PC-9 (cell line): Measurements from ENCODE around the gene DESI1. TPM values are rescaled to one million over a fixed set of nuclear protein-coding genes. Genes with fewer than 3 reads are reported as not detected.
"Not testable (repeated sequence)": the region's sequence is repeated elsewhere in the genome, so short reads cannot be mapped to it uniquely, and the experiment has no call there.

Source experiments
- BruUV-seq: library from RNA; stranded (reverse); fragments of 400-500 nt; replicated peaks from 2 replicates; lab custom pipeline; 2021; lab: Mats Ljungman, UMichigan
- CTCF ChIA-PET: fragments of 300-600 bp; sonication (Branson Sonifier 250); formaldehyde crosslinking; loops from one replicate; lab custom pipeline; 2022; ENCODE audit warnings: antibody characterized with exemption; lab: Charles Lee
- POLR2A ChIA-PET: fragments of 300-600 bp; sonication (Branson Sonifier 250); formaldehyde crosslinking; loops from one replicate; lab custom pipeline; 2022; ENCODE audit warnings: antibody characterized with exemption; ENCODE audit not compliant: unreplicated experiment; lab: Charles Lee
- DNase-seq, 2 experiments: peaks; one replicate each; pipeline versions ENCODE4 v3.0.0 to v3.0.0-alpha.2; 2015 to 2022; ENCODE audit warnings: mixed read lengths in 1 of 2
- H2AFZ ChIP-seq: fragments of 200-600 bp; sonication (generic); 2 replicates; pipeline ENCODE4 v1.8.1; 2017; ENCODE audit warnings: antibody characterized with exemption
- H3F3A ChIP-seq: fragments of 200-600 bp; sonication (generic); 2 replicates; pipeline ENCODE4 v1.8.1; 2017; ENCODE audit warnings: antibody characterized with exemption, mild to moderate bottlenecking, low read depth; ENCODE audit not compliant: insufficient read depth
- H3K27ac ChIP-seq: fragments of 200-600 bp; sonication (generic); 2 replicates; pipeline ENCODE4 v1.6.1; 2016; ENCODE audit warnings: mixed run types
- H3K27me3 ChIP-seq: fragments of 200-600 bp; sonication (generic); 2 replicates; pipeline ENCODE4 v1.6.1; 2016; ENCODE audit warnings: low read depth, mixed run types; ENCODE audit not compliant: insufficient read depth
- H3K36me3 ChIP-seq: fragments of 200-600 bp; sonication (generic); 2 replicates; pipeline ENCODE4 v1.6.1; 2016; ENCODE audit warnings: low read depth, mixed run types
- H3K4me1 ChIP-seq: fragments of 200-600 bp; sonication (generic); replicated peaks from 2 replicates; pipeline ENCODE4 v1.6.1; 2016; ENCODE audit warnings: mixed run types; ENCODE audit not compliant: insufficient read depth
- H3K4me2 ChIP-seq: fragments of 200-600 bp; sonication (generic); 2 replicates; pipeline ENCODE4 v1.6.1; 2017; ENCODE audit warnings: mixed run types
- H3K4me3 ChIP-seq: fragments of 200-600 bp; sonication (generic); 2 replicates; pipeline ENCODE4 v1.6.1; 2016; ENCODE audit warnings: mixed run types
- H3K79me2 ChIP-seq: fragments of 200-600 bp; sonication (generic); 2 replicates; pipeline ENCODE4 v1.6.1; 2017; ENCODE audit warnings: low read depth, mixed run types
- H3K9me2 ChIP-seq: fragments of 200-600 bp; sonication (generic); 2 replicates; pipeline ENCODE4 v1.8.1; 2017; ENCODE audit warnings: mild to moderate bottlenecking; ENCODE audit not compliant: insufficient read depth
- H3K9me3 ChIP-seq: fragments of 200-600 bp; sonication (generic); 2 replicates; pipeline ENCODE4 v1.8.1; 2016; ENCODE audit warnings: low read depth; ENCODE audit not compliant: insufficient read depth
- H4K20me1 ChIP-seq: fragments of 200-600 bp; sonication (generic); 2 replicates; pipeline ENCODE4 v1.8.1; 2017; ENCODE audit not compliant: insufficient read depth
- EZH2 ChIP-seq: fragments of 200-600 bp; sonication (generic); IDR thresholded peaks from 2 replicates; pipeline ENCODE4 v1.8.0; 2017; ENCODE audit warnings: antibody characterized with exemption, low read depth
- intact Hi-C: fragments of 100-400 bp; cut with micrococcal nuclease; formaldehyde crosslinking; loops from one replicate; pipeline ENCODE4 v1.10.0; 2022; ENCODE audit not compliant: unreplicated experiment
- total RNA-seq: library from RNA; stranded (reverse); gene quantifications from 2 replicates; pipeline ENCODE4 v1.2.3, GENCODE V29; 2021
- TF ChIP-seq, protein P1 (sequence below): fragments of 200-600 bp; sonication (generic); conservative IDR thresholded peaks from 2 replicates; pipeline ENCODE4 v1.6.1; 2017; ENCODE audit warnings: mixed run types, antibody characterized with exemption, mild to moderate bottlenecking, moderate library complexity

DESI1 gene
- total RNA-seq, 1 experiment from 2014 or later, result 52.7 TPM

DNA sequence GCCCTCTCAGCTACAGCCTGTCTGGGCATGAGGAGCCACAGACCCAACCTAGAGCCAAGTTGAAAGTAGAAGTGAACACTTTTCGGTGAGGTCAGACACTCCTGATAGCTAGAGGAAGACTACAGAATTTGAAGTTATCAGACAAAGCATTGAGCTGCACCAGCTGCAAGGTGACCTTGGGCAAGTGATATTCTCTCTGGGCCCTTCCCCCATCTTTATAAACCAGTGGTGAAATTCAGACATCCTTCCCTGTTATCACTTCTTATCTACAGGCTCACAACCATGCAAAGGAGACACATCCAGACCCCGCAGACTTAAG, 23.2 kb downstream of the DESI1 start:
- H4K20me1 ChIP-seq, result no peaks in the 10 kb centered on the region; the same call in 1 of the 2 replicates
- no peak for TF ChIP-seq EZH2
- TF ChIP-seq, protein P1, sequence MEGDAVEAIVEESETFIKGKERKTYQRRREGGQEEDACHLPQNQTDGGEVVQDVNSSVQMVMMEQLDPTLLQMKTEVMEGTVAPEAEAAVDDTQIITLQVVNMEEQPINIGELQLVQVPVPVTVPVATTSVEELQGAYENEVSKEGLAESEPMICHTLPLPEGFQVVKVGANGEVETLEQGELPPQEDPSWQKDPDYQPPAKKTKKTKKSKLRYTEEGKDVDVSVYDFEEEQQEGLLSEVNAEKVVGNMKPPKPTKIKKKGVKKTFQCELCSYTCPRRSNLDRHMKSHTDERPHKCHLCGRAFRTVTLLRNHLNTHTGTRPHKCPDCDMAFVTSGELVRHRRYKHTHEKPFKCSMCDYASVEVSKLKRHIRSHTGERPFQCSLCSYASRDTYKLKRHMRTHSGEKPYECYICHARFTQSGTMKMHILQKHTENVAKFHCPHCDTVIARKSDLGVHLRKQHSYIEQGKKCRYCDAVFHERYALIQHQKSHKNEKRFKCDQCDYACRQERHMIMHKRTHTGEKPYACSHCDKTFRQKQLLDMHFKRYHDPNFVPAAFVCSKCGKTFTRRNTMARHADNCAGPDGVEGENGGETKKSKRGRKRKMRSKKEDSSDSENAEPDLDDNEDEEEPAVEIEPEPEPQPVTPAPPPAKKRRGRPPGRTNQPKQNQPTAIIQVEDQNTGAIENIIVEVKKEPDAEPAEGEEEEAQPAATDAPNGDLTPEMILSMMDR, result 0 out of 2 replicates have a peak, but pooled peaks have one; percentile 34
- no TSS peak for BruUV-seq
- intact Hi-C loops, result loop anchor here (1.0 to 10.0 kb wide), 2 partner anchors 43 to 193 kb away; no protein-coding TSS in a partner anchor
- H3K27me3 ChIP-seq, result no peaks in the 10 kb centered on the region
- H3K4me2 ChIP-seq, result no peak overlapping the region
- ChIA-PET CTCF (interaction anchor here (0.6 to 2.1 kb wide), 3 partner anchors 32 to 161 kb away, joined by 4 to 11 read pairs (median 6); no protein-coding TSS in a partner anchor), POLR2A (no interaction called here)
- no peaks in the 10 kb centered on the region for H3K4me1 ChIP-seq
- DNase-seq, result no peak
- H3F3A ChIP-seq, result peaks cover 56% of the 10 kb centered on the region
- H3K36me3 ChIP-seq, result peaks cover 14% of the 10 kb centered on the region; the same call in 1 of the 2 replicates
- H2AFZ ChIP-seq, result no peak overlapping the region
- no peaks in the 10 kb centered on the region for H3K79me2 ChIP-seq
- H3K9me2 ChIP-seq, result no peaks in the 10 kb centered on the region
- no peak overlapping the region for H3K27ac ChIP-seq
- H3K9me3 ChIP-seq, result no peaks in the 10 kb centered on the region
- H3K4me3 ChIP-seq, result no peak overlapping the region

DNA sequence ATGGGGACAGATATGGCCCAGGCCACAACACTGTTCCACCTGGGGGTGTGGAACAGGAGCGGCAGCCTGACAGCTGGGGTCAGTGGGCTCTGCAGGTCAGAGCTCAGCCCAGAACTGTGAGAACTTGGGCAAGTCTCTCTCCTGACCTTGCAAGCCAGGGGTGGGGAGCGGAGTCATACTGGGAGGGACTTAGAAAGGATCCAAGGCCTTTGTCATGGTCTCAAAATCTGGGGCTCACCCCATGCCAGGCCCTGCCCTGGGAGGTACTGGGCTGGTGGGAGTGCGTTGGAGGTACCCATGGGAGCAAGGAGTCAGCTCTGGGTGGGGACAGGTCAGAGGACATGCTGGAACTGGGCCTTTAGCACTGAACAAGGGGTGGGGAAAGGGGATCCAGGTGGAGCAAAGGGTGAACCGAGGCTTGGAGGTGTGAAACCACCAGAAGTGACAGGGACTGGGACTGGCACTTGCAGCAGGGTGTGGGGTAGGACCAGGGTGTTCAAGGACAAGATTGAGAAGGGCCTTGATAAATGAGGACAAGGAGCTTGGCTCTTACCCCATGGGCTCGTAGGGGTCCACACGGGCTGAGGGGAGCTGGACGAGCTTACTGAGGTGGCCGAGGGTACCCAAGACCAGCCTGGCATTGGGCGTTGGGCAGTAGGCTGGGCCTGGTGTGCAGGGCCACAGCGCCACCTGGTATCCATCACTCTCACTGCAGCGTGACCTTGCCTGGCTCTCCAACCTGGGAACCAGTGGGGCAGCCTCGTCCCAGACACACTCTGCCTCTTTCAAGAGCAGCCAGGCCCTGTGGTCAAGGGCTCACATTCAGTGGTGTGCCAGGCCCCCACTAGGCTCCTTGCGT, 23.8 kb downstream of the DESI1 start:
- CTCF ChIA-PET, result interaction anchor here (0.6 to 2.1 kb wide), 7 partner anchors 15 to 360 kb away, joined by 3 to 11 read pairs (median 5); no protein-coding TSS in a partner anchor
- Histone ChIP-seq H4K20me1 (no peaks in the 10 kb centered on the region; the same call in 1 of the 2 replicates), H3K4me3 (no peak overlapping the region), H3K36me3 (peaks cover 9% of the 10 kb centered on the region; the same call in 1 of the 2 replicates), H3K79me2 (no peaks in the 10 kb centered on the region), H3K9me2 (no peaks in the 10 kb centered on the region), H3K4me2 (no peak overlapping the region), H3K4me1 (no peaks in the 10 kb centered on the region), H3K27me3 (no peaks in the 10 kb centered on the region), H3K27ac (no peak overlapping the region), H3F3A (peaks cover 56% of the 10 kb centered on the region), H2AFZ (no peak overlapping the region), H3K9me3 (no peaks in the 10 kb centered on the region)
- BruUV-seq, result no TSS peak
- TF ChIP-seq, protein P1, result peak; percentile 91
- TF ChIP-seq EZH2, result no peak
- intact Hi-C loops, result loop anchor here (1.0 to 10.0 kb wide), 2 partner anchors 43 to 192 kb away; no protein-coding TSS in a partner anchor
- peak in 1 of 2 experiments; percentile 76 for DNase-seq
- POLR2A ChIA-PET, result no interaction called here

DNA sequence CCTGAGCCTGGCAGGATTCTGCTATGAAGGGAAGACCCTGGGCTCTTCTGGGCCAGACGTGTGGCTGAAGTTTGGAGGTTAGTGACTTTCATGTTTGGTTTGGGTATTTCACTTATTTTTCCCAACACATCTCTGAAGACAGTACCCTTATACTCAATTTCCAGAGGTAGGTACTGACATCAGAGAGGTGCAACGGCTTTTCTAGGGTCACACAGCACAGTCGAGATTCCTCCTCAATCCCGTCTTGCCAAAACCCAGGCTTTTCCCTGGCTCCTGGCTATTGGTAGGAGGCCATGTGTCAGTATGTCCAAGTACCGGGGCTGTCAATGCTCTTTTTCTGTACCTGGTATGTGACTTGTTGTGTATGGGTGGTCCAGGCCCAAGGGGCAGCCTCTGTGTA, 25.1 kb downstream of the DESI1 start:
- Histone ChIP-seq H3K4me1 (no peaks in the 10 kb centered on the region), H3K27ac (no peak overlapping the region), H3K4me3 (no peak overlapping the region), H3K36me3 (no peaks in the 10 kb centered on the region), H4K20me1 (no peaks in the 10 kb centered on the region; the same call in 1 of the 2 replicates), H3K27me3 (no peaks in the 10 kb centered on the region), H3K4me2 (no peak overlapping the region), H3F3A (peaks cover 62% of the 10 kb centered on the region), H2AFZ (no peak overlapping the region), H3K9me2 (no peaks in the 10 kb centered on the region), H3K79me2 (no peaks in the 10 kb centered on the region), H3K9me3 (no peaks in the 10 kb centered on the region)
- BruUV-seq, result no TSS peak
- no peak for DNase-seq
- no peak for TF ChIP-seq EZH2
- TF ChIP-seq, protein P1, result no peak
- CTCF ChIA-PET, result no interaction called here
- intact Hi-C loops, result loop anchor here (10.0 kb wide), 1 partner anchor 191 kb away; no protein-coding TSS in a partner anchor
- POLR2A ChIA-PET, result no interaction called here

DNA sequence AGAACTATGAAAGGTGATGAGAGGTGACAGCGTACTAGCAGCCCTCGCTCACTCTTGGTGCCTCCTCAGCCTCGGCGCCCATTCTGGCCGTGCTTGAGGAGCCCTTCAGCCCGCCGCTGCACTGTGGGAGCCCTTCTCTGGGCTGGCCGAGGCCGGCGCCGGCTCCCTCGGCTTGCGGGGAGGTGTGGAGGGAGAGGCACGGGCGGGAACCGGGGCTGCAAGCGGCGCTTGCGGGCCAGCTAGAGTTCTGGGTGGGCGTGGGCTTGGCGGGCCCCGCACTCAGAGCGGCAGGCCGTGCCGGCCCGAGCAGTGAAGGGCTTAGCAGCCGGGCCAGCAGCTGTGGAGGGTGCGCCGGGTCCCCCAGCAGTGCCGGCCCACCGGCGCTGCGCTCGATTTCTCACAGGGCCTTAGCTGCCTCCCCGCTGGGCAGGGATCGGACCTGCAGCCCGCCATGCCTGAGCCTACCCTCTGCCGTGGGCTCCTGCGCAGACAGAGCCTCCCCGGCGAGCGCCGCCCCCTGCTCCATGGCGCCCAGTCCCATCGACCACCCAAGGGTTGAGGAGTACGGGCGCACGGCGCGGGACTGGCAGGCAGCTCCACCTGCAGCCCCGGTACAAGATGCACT, 27.4 kb downstream of the DESI1 start:
- H3K36me3 ChIP-seq, H3K27ac ChIP-seq, DNase-seq, H3K4me3 ChIP-seq, H3K9me2 ChIP-seq, H3K4me1 ChIP-seq, H3K79me2 ChIP-seq, H4K20me1 ChIP-seq, H3K27me3 ChIP-seq, CTCF ChIA-PET, H2AFZ ChIP-seq, H3K4me2 ChIP-seq, BruUV-seq, H3K9me3 ChIP-seq: not testable (repeated sequence)
- intact Hi-C loops, result loop anchor here (10.0 kb wide), 1 partner anchor 189 kb away; no protein-coding TSS in a partner anchor
- peaks cover 52% of the 10 kb centered on the region for H3F3A ChIP-seq
- POLR2A ChIA-PET, result interaction anchor here (0.6 kb wide), 1 partner anchor 11 kb away, joined by 3 read pairs; no protein-coding TSS in a partner anchor
